Activated CD4-positive, alpha-beta T cell treated with anti-CD3 and anti-CD28 coated beads for 1 hour (primary cell): ENCODE data around the gene ZSCAN2.
"Not testable (repeated sequence)": the region's sequence is repeated elsewhere in the genome, so short reads cannot be mapped to it uniquely, and the experiment has no call there.

Source experiments
- DNase-seq: peaks from one replicate; pipeline ENCODE4 v3.0.0-alpha.2; 2020

The ZSCAN2 gene

GRCh38 chr15:84600687-84601554 is at the start of gene ZSCAN2:
Gene ZSCAN2 (plus strand): TSS chr15:84601009. CDS start chr15:84603928, 2,919 bp downstream.
- DNase-seq: peak; percentile 87

GRCh38 chr15:84551624-84552023 is 49.2 kb upstream of the ZSCAN2 start:
- not testable (repeated sequence) for DNase-seq

- DNase-seq: no peak
These were observed 47.9 kb upstream of the ZSCAN2 start for GRCh38 chr15:84552896-84553295.

- DNase-seq: not testable (repeated sequence)
These were observed 44.1 kb upstream of the ZSCAN2 start for GRCh38 chr15:84556690-84557089.

GRCh38 chr15:84568021-84568420 is 32.8 kb upstream of the ZSCAN2 start:
- not testable (repeated sequence) for DNase-seq

GRCh38 chr15:84570164-84570735 is 30.6 kb upstream of the ZSCAN2 start:
- peak; percentile 28 for DNase-seq

- no peak for DNase-seq
These were observed 28.6 kb upstream of the ZSCAN2 start for GRCh38 chr15:84572231-84572630.

GRCh38 chr15:84575493-84575892 is 25.3 kb upstream of the ZSCAN2 start:
- no peak for DNase-seq

- DNase-seq: not testable (repeated sequence)
These were observed 22.9 kb upstream of the ZSCAN2 start for GRCh38 chr15:84577891-84578290.

GRCh38 chr15:84579261-84579721 is 21.5 kb upstream of the ZSCAN2 start:
- not testable (repeated sequence) for DNase-seq

GRCh38 chr15:84581676-84582428 is 19.0 kb upstream of the ZSCAN2 start:
- DNase-seq: not testable (repeated sequence)

GRCh38 chr15:84582583-84583157 is 18.1 kb upstream of the ZSCAN2 start:
- no peak for DNase-seq

- DNase-seq: not testable (repeated sequence)
These were observed 16.9 kb upstream of the ZSCAN2 start for GRCh38 chr15:84583921-84584320.

- no peak for DNase-seq
These were observed 14.1 kb upstream of the ZSCAN2 start for GRCh38 chr15:84586696-84587095.

GRCh38 chr15:84588053-84588874 is 12.5 kb upstream of the ZSCAN2 start:
- DNase-seq: peak; percentile 78

- DNase-seq: no peak
These were observed 10.4 kb upstream of the ZSCAN2 start for GRCh38 chr15:84590406-84590805.

- no peak for DNase-seq
These were observed 9.0 kb upstream of the ZSCAN2 start for GRCh38 chr15:84591815-84592214.

GRCh38 chr15:84594617-84595290 is 6.1 kb upstream of the ZSCAN2 start:
- no peak for DNase-seq

GRCh38 chr15:84595660-84596059 is 5.1 kb upstream of the ZSCAN2 start:
- DNase-seq: no peak

- DNase-seq: no peak
These were observed 3.5 kb upstream of the ZSCAN2 start for GRCh38 chr15:84597296-84597695.

GRCh38 chr15:84598250-84598649 is 2.6 kb upstream of the ZSCAN2 start:
- DNase-seq: no peak

GRCh38 chr15:84598993-84599392 is 1.8 kb upstream of the ZSCAN2 start:
- no peak for DNase-seq
